HG03469 (cell line): ENCODE measurements around the gene NEDD1.

ENCODE experiments used
- ATAC-seq: cut with Tn5 transposase; IDR thresholded peaks from one replicate; pipeline ENCODE4 v1.9.1; 2021; ENCODE audit warnings: mild to moderate bottlenecking, moderate library complexity, moderate number of reproducible peaks; ENCODE audit not compliant: unreplicated experiment

NEDD1 gene

GRCh38 chr12:96906849-96907670 is at the start of gene NEDD1:
NEDD1 (plus strand) TSS chr12:96907257; CDS start chr12:96909760, 2,503 bp downstream.
- ATAC-seq: peak; percentile 89

GRCh38 chr12:96858162-96858561 is 48.9 kb upstream of the NEDD1 start:
- ATAC-seq: no peak

- no peak for ATAC-seq
Measured at GRCh38 chr12:96861656-96862055, 45.4 kb upstream of the NEDD1 start.

- no peak for ATAC-seq
Measured at GRCh38 chr12:96862326-96862725, 44.7 kb upstream of the NEDD1 start.

- no peak for ATAC-seq
Measured at GRCh38 chr12:96864335-96864734, 42.7 kb upstream of the NEDD1 start.

GRCh38 chr12:96866801-96867590 is 40.1 kb upstream of the NEDD1 start:
- no peak for ATAC-seq

- no peak for ATAC-seq
Measured at GRCh38 chr12:96870946-96871345, 36.1 kb upstream of the NEDD1 start.

GRCh38 chr12:96872961-96873360 is 34.1 kb upstream of the NEDD1 start:
- ATAC-seq: no peak

- no peak for ATAC-seq
Measured at GRCh38 chr12:96874211-96874610, 32.8 kb upstream of the NEDD1 start.

- no peak for ATAC-seq
Measured at GRCh38 chr12:96876966-96877365, 30.1 kb upstream of the NEDD1 start.

- no peak for ATAC-seq
Measured at GRCh38 chr12:96878704-96879103, 28.4 kb upstream of the NEDD1 start.

GRCh38 chr12:96879301-96879700 is 27.8 kb upstream of the NEDD1 start:
- no peak for ATAC-seq

GRCh38 chr12:96880220-96880619 is 26.8 kb upstream of the NEDD1 start:
- no peak for ATAC-seq

GRCh38 chr12:96881608-96882007 is 25.4 kb upstream of the NEDD1 start:
- ATAC-seq: no peak

- no peak for ATAC-seq
Measured at GRCh38 chr12:96882862-96883261, 24.2 kb upstream of the NEDD1 start.

- no peak for ATAC-seq
Measured at GRCh38 chr12:96883571-96883970, 23.5 kb upstream of the NEDD1 start.

- no peak for ATAC-seq
Measured at GRCh38 chr12:96886998-96887677, 19.9 kb upstream of the NEDD1 start.

- no peak for ATAC-seq
Measured at GRCh38 chr12:96889273-96889933, 17.7 kb upstream of the NEDD1 start.

- no peak for ATAC-seq
Measured at GRCh38 chr12:96890331-96890730, 16.7 kb upstream of the NEDD1 start.

- ATAC-seq: no peak
Measured at GRCh38 chr12:96892104-96892503, 15.0 kb upstream of the NEDD1 start.

GRCh38 chr12:96897421-96897820 is 9.6 kb upstream of the NEDD1 start:
- ATAC-seq: no peak
